ENCODE data around the gene UNC5CL. TPM values are rescaled to one million over a fixed set of nuclear protein-coding genes. Genes with fewer than 3 reads are reported as not detected.

The UNC5CL gene
- total RNA-seq, 1 donor from 2014 or later = 2.1 TPM

GRCh38 chr6:41009669-41010068 lies 29.4 kb downstream of the UNC5CL start:
- intact Hi-C loops (cut with micrococcal nuclease) = no loop called here

GRCh38 chr6:41008011-41008410 lies 31.0 kb downstream of the UNC5CL start:
- intact Hi-C loops (cut with micrococcal nuclease) = no loop called here

- intact Hi-C loops (cut with micrococcal nuclease) = loop anchor here (1.0 kb wide), 6 partner anchors 20 to 311 kb away; partner anchors contain the start of gene UNC5CL
These were observed 32.0 kb downstream of the UNC5CL start for GRCh38 chr6:41006980-41007379.

- intact Hi-C loops (cut with micrococcal nuclease) = loop anchor here (1.0 kb wide), 6 partner anchors 21 to 312 kb away; partner anchors contain the start of gene UNC5CL
These were observed 32.8 kb downstream of the UNC5CL start for GRCh38 chr6:41006217-41006616.

- intact Hi-C loops (cut with micrococcal nuclease) = no loop called here
These were observed 36.9 kb downstream of the UNC5CL start for GRCh38 chr6:41002168-41002567.

GRCh38 chr6:41000248-41000647 lies 38.8 kb downstream of the UNC5CL start:
- intact Hi-C loops (cut with micrococcal nuclease) = no loop called here

- intact Hi-C loops (cut with micrococcal nuclease) = no loop called here
These were observed 39.5 kb downstream of the UNC5CL start for GRCh38 chr6:40999569-40999968.

- intact Hi-C loops (cut with micrococcal nuclease) = no loop called here
These were observed 40.4 kb downstream of the UNC5CL start for GRCh38 chr6:40998661-40999060.

GRCh38 chr6:40997234-40997957 lies 41.6 kb downstream of the UNC5CL start:
- intact Hi-C loops (cut with micrococcal nuclease) = no loop called here

GRCh38 chr6:40996591-40997233 lies 42.3 kb downstream of the UNC5CL start:
- intact Hi-C loops (cut with micrococcal nuclease) = no loop called here

- intact Hi-C loops (cut with micrococcal nuclease) = no loop called here
These were observed 46.3 kb downstream of the UNC5CL start for GRCh38 chr6:40992746-40993145.

GRCh38 chr6:40990301-40990700 lies 48.7 kb downstream of the UNC5CL start:
- intact Hi-C loops (cut with micrococcal nuclease) = no loop called here

- intact Hi-C loops (cut with micrococcal nuclease) = no loop called here
These were observed 49.5 kb downstream of the UNC5CL start for GRCh38 chr6:40989204-40990169.

- intact Hi-C loops (cut with micrococcal nuclease) = no loop called here
These were observed 50.4 kb downstream of the UNC5CL start for GRCh38 chr6:40988634-40989033.

- intact Hi-C loops (cut with micrococcal nuclease) = no loop called here
These were observed 51.9 kb downstream of the UNC5CL start for GRCh38 chr6:40986921-40987819.

- intact Hi-C loops (cut with micrococcal nuclease) = no loop called here
These were observed 52.7 kb downstream of the UNC5CL start for GRCh38 chr6:40986364-40986763.

GRCh38 chr6:40983752-40984151 lies 55.3 kb downstream of the UNC5CL start:
- intact Hi-C loops (cut with micrococcal nuclease) = no loop called here

- intact Hi-C loops (cut with micrococcal nuclease) = no loop called here
These were observed 56.1 kb downstream of the UNC5CL start for GRCh38 chr6:40982917-40983316.

GRCh38 chr6:40978687-40979289 lies 60.2 kb downstream of the UNC5CL start:
- intact Hi-C loops (cut with micrococcal nuclease) = no loop called here

- intact Hi-C loops (cut with micrococcal nuclease) = no loop called here
These were observed 61.3 kb downstream of the UNC5CL start for GRCh38 chr6:40977695-40978094.
